Stimulated activated CD4-positive, alpha-beta T cell treated with anti-CD3 and anti-CD28 coated beads, Interleukin-4, amount 100 ng/mL, for 4 hours (primary cell): Measurements from ENCODE around the gene SYTL5.

Experiments
- DNase-seq, 2 experiments: peaks; one replicate each; pipeline ENCODE4 v3.0.0-alpha.2; 2020

SYTL5 gene

DNA sequence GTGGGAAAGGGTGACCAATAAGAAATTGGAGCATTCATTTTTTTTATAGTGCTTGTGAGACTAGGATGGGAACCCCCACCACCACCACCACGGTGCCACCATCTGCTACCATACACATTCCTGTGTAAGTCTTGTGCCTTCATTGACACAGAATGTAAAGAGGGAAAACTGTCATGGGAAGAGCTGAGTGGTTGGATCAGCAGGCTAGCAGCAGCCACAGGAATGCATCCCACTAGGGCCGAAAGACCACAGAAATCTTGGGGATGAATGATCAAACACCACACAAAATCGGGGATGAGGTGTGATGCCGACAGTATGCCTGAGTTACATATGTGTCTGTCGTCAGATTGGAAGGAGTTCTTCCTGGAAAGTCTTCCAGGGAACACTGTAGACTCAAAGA is 145.1 kb downstream of the SYTL5 start:
- DNase-seq: no peak

DNA sequence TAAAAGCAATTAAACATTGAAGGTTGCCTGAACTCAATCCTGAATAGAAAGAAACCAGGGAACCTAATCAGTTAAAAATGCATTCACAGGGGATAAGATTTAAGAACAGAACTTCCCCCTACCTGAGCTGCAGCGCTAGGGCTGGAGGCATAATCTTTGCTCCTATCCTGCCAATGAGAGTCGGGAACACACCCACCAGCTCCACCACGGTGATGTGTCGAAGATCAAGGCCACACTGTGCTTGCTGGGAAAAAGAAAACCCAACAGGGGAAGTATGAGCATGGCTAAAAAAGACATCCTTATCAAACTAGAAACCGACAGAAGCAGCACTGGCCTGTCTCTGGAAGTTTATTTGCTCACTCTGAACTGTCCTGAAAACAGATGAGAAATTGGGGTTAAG is 148.0 kb downstream of the SYTL5 start:
- no peak for DNase-seq

DNA sequence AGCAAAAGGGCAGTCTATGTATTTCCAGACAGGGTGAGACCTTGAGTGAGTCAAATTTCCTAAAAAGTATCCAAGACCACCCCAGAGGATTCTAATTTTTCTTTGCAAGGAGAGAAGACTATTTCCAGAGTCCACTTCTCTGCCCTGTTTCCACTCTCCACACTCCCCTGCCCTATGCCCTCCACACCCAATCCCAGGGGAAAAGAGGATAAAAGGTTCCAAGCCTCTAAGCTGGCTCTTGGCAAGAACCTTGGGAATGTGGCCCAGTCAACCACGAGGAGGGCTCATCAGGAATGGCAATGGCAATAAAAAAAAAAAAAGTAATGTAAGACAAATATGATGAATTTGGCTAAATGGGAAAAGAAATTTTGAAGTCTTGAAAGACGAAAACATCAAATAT is 148.5 kb downstream of the SYTL5 start:
- DNase-seq: no peak

DNA sequence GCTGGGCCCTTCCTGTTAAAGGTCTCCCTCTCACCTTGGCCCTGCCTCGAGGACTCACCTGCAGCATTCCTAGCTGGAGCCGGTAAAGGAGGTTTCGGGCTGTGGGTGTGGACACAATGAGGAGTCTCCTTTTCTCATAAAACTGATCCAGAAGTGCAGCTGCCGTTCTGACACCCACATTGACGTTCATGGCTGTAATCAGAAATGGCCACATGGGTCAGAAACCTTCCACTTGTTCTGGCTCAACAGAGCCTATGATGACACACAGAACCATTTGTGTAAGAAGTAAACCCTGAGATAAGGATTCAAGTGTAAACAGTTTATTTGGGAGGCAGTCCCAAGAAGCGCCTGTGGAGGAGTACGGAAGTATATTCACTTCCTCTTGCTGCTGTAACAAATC is 150.5 kb downstream of the SYTL5 start:
- no peak for DNase-seq

DNA sequence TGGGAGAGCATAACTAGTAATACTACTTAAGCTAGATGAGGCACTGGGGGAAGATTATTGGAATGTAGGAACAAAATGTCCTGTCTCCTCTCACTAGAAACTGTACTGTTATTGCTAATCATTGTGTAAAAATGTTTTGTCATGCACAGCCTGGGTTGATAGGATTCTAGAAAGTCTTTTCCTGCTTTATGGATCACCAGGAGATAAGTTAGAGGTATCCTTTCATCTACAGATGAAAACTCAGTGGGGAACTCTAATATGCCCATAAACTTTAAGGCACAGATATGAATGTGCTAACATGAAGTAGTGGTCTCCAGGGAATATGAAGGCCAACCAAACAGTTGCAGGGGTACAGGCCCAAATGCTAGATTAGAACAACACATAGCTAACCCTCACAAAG is 156.8 kb downstream of the SYTL5 start:
- DNase-seq: no peak

DNA sequence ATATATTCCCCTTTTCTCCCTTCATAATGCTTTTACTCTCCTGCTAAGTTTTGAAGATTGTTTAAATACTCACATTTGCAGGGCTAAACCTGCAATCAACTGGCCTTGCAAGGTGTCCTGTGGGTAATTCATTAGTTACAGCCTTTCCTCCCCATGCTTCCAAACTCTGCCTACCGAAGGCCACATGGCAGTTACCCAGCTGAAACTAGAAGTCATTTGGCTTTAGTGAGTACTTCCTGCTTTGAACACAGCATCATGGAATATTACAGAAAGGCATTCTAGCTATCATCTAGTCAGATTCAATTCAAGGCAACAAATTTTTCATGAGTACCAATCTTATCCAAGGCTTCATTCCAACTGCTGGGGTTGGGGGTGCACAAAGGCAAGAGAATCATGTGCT is 158.7 kb downstream of the SYTL5 start:
- DNase-seq: no peak

DNA sequence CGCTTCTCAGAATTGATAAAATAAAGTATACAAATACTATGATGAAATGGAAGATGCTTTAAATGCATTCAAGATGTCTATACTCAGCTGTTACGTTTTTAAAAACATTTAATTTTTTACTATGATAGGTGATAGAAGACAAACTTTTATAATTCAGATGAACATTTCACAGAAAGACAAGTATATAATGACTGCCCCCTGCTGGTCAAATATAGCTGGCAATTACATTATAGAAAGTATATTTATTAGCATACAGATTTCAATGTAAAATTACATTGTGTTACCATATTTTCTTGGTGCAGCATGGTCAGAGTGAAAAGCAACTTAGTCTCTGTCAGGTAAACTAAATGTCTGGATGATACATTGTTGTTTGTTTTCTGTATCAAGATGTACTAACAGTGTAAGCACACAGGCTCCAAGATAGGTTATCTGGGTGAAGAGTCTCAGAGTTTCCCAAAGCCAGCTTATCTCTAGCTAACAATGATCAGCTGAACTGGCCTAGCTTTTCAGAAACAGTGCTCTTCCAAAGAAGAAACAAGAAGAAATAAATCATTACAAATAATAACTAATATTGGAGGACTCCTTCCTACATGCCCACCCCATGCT is 160.2 kb downstream of the SYTL5 start:
- no peak for DNase-seq

DNA sequence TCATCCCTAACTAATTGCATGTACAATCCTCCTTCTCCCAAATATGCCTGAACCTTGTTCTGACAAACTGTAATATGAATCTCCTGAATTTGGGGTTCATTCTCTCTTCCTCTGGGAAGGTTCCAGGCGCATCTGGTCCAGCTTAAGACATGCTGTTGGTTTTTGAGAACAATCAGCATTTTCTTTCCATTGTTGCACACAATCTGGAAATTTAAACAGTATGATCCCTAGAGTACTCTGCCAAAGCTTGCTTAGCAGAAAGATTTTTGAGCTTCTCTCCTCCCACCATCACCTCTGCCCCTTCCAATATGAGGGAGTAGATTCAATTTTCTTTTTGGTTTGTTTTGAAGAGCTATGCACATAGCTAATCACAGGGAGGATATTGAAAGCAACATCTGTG is 164.2 kb downstream of the SYTL5 start:
- DNase-seq: no peak

DNA sequence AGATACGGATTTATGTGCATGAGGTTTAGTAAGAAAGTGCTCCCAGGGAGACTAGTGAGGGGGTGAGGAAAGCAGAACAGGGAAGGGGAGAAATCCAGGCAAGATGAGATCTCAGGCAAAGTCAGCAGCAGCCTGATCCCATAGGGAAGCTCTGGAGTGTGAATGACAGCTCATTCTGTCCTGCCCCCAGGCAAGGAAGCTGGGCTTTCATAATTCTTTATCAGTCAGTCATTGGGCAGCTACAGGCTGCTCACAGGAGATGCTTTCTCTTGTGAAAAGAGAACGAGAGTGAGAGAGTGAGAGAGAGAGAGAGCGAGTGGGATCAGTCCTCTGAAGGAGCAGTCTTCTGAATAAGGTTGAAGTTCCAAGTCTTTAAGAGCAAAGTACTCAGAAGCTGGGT is 166.2 kb downstream of the SYTL5 start:
- DNase-seq: no peak

DNA sequence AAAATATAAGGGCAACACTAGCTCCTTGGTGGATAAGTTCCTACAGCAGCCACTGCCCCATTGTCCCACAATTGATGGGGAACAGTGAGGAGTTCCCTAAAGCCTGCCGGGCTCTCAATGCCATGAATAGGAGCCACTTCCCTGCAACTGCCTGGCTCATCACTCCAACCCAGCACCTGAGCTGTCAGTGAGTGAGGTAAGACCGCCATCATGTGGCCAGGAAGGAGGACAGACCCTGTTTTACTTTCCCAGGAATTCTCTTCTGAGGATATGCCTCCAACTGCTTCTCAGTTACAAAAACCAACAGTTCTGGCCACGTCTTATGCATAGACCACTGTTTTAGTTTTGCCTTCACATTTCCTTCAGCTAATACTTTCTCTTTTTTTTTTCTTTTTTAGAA is 168.8 kb downstream of the SYTL5 start:
- DNase-seq: no peak

DNA sequence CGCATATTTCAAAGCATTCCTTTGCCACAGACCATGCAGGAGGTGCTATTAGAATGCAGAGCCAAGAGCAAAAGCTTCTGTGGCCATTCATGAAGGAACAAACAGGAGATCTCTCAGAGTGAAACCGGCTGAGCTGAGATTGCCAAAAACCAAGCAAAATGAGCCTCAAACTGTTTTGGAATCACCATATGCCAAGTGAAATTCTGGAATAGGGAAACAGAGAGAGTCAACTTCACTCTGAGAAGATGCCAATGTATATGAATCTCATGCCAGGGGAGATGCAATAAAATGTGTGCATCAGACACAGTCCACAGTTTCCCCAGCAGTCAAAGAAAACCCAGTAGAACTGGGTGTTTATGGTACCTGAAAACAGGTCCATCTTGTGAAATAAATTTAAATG is 172.0 kb downstream of the SYTL5 start:
- no peak for DNase-seq
